Stomach (tissue), 4 donors: ENCODE measurements around the gene NRP2.

Source experiments
- EP300 ChIP-seq: sonication (generic); formaldehyde crosslinking; IDR thresholded peaks from one replicate; pipeline ENCODE4 v1.6.1; 2017; ENCODE audit warnings: antibody characterized with exemption
- POLR2AphosphoS5 ChIP-seq, 3 donors: sonication (generic); formaldehyde crosslinking; IDR thresholded peaks; one replicate each; pipeline ENCODE4 v1.6.1; 2016; ENCODE audit warnings: antibody characterized with exemption in 3 of 3

- no peak for TF ChIP-seq EP300
- peak in 2 of 3 donors; percentile 9 to 62 for TF ChIP-seq POLR2AphosphoS5 (IDR thresholded peaks at IDR 0.05)
These were observed 154.3 kb downstream of the NRP2 start for GRCh38 chr2:205836477-205837221.
